Measurements from ENCODE around the gene FAM110A. TPM values are rescaled to one million over a fixed set of nuclear protein-coding genes. Genes with fewer than 3 reads are reported as not detected.
"Not testable (repeated sequence)": the region's sequence is repeated elsewhere in the genome, so short reads cannot be mapped to it uniquely, and the experiment has no call there.

The FAM110A gene
- 1.3 and 1.4 TPM in 2 replicates for total RNA-seq

GRCh38 chr20:833450-834150 lies at the start of gene FAM110A:
TSS of gene FAM110A (plus strand) at chr20:833715. CDS start at chr20:844805, 11,090 bp downstream.
- peak; percentile 91 to 96 for DNase-seq (ENCODE audit: low read depth in 2 of 2)

GRCh38 chr20:787825-788224 lies 45.7 kb upstream of the FAM110A start:
- no peak for DNase-seq (ENCODE audit: low read depth in 2 of 2)

- no peak for DNase-seq (ENCODE audit: low read depth in 2 of 2)
Measured at GRCh38 chr20:791056-791455, 42.5 kb upstream of the FAM110A start.

- no peak for DNase-seq (ENCODE audit: low read depth in 2 of 2)
Measured at GRCh38 chr20:792248-792647, 41.3 kb upstream of the FAM110A start.

- DNase-seq (ENCODE audit: low read depth in 2 of 2) = no peak
Measured at GRCh38 chr20:796921-797320, 36.6 kb upstream of the FAM110A start.

- not testable (repeated sequence) for DNase-seq (ENCODE audit: low read depth in 2 of 2)
Measured at GRCh38 chr20:798746-799145, 34.8 kb upstream of the FAM110A start.

GRCh38 chr20:800026-800425 lies 33.5 kb upstream of the FAM110A start:
- not testable (repeated sequence) for DNase-seq (ENCODE audit: low read depth in 2 of 2)

GRCh38 chr20:801678-802077 lies 31.8 kb upstream of the FAM110A start:
- DNase-seq (ENCODE audit: low read depth in 2 of 2) = no peak

- peak in 1 of 2 donors; percentile 12 for DNase-seq (ENCODE audit: low read depth in 2 of 2)
Measured at GRCh38 chr20:805713-806112, 27.8 kb upstream of the FAM110A start.

- DNase-seq (ENCODE audit: low read depth in 2 of 2) = not testable (repeated sequence)
Measured at GRCh38 chr20:811776-812434, 21.6 kb upstream of the FAM110A start.

- not testable (repeated sequence) for DNase-seq (ENCODE audit: low read depth in 2 of 2)
Measured at GRCh38 chr20:812435-812814, 21.1 kb upstream of the FAM110A start.

GRCh38 chr20:813390-813789 lies 20.1 kb upstream of the FAM110A start:
- no peak for DNase-seq (ENCODE audit: low read depth in 2 of 2)

- no peak for DNase-seq (ENCODE audit: low read depth in 2 of 2)
Measured at GRCh38 chr20:815226-815625, 18.3 kb upstream of the FAM110A start.

GRCh38 chr20:815914-816606 lies 17.5 kb upstream of the FAM110A start:
- peak; percentile 58 to 70 for DNase-seq (ENCODE audit: low read depth in 2 of 2)

- no peak for DNase-seq (ENCODE audit: low read depth in 2 of 2)
Measured at GRCh38 chr20:818001-818664, 15.4 kb upstream of the FAM110A start.

- no peak for DNase-seq (ENCODE audit: low read depth in 2 of 2)
Measured at GRCh38 chr20:819680-820322, 13.7 kb upstream of the FAM110A start.

- DNase-seq (ENCODE audit: low read depth in 2 of 2) = no peak
Measured at GRCh38 chr20:820323-820953, 13.1 kb upstream of the FAM110A start.

- no peak for DNase-seq (ENCODE audit: low read depth in 2 of 2)
Measured at GRCh38 chr20:821046-821730, 12.3 kb upstream of the FAM110A start.

GRCh38 chr20:821731-822065 lies 11.8 kb upstream of the FAM110A start:
- no peak for DNase-seq (ENCODE audit: low read depth in 2 of 2)
